IMR-90 (cell line): ENCODE results near the gene EPS15. TPM values are rescaled to one million over a fixed set of nuclear protein-coding genes. Genes with fewer than 3 reads are reported as not detected.
A peak's percentile ranks its signal among the peaks of the same experiment; 100 is the strongest.

Experiments used
- ATAC-seq: fragments of 200-7000 bp; cut with Tn5 transposase; 2 replicates; pipeline ENCODE4 v1.9.1; 2020; ENCODE audit warnings: low read depth, mild to moderate bottlenecking, moderate library complexity
- BruUV-seq: library from RNA; stranded (reverse); fragments of 400-500 nt; replicated peaks from 2 replicates; lab custom pipeline; 2021; lab: Mats Ljungman, UMichigan
- CTCF ChIA-PET: fragments of 300-600 bp; formaldehyde crosslinking; extraction: SDS; loops from one replicate; lab custom pipeline; 2021; ENCODE audit warnings: antibody characterized with exemption; lab: Yijun Ruan, JAX
- POLR2A ChIA-PET: fragments of 300-600 bp; sonication (Branson Sonifier 250); formaldehyde crosslinking; loops from one replicate; lab custom pipeline; 2022; ENCODE audit warnings: antibody characterized with exemption; ENCODE audit not compliant: unreplicated experiment; lab: Charles Lee
- DNase-seq: peaks from one replicate; pipeline ENCODE4 v3.0.0; 2013
- H2AFZ ChIP-seq: replicated peaks from 2 replicates; pipeline ENCODE3; 2013; ENCODE audit warnings: low read length, mild to moderate bottlenecking; ENCODE audit not compliant: poor library complexity
- H2AK5ac ChIP-seq: 2 replicates; pipeline ENCODE4 v1.6.1; 2013; ENCODE audit warnings: low read depth, low read length, inconsistent platforms
- H2AK9ac ChIP-seq: replicated peaks from 2 replicates; pipeline ENCODE3; 2013; ENCODE audit warnings: mild to moderate bottlenecking, low read depth, low read length, moderate library complexity; ENCODE audit not compliant: poor library complexity
- H2BK120ac ChIP-seq: 2 replicates; pipeline ENCODE4 v1.6.1; 2013; ENCODE audit warnings: low read depth, low read length, inconsistent platforms
- H2BK15ac ChIP-seq: 3 replicates; pipeline ENCODE4 v1.6.1; 2013; ENCODE audit warnings: low read depth, low read length, inconsistent platforms
- H2BK20ac ChIP-seq: 2 replicates; pipeline ENCODE4 v1.6.1; 2013; ENCODE audit warnings: low read depth, mild to moderate bottlenecking, inconsistent platforms, low read length, moderate library complexity
- H2BK5ac ChIP-seq: 2 replicates; pipeline ENCODE4 v1.6.1; 2013; ENCODE audit warnings: mild to moderate bottlenecking, low read depth, low read length, inconsistent platforms; ENCODE audit not compliant: poor library complexity, severe bottlenecking
- H3K14ac ChIP-seq: replicated peaks from 2 replicates; pipeline ENCODE4 v1.6.1; 2013; ENCODE audit warnings: low read depth, low read length, inconsistent platforms
- H3K18ac ChIP-seq: 2 replicates; pipeline ENCODE4 v1.6.1; 2013; ENCODE audit warnings: low read depth, low read length, control low read depth
- H3K23ac ChIP-seq: 2 replicates; pipeline ENCODE4 v1.6.1; 2013; ENCODE audit warnings: low read depth, low read length, inconsistent platforms
- H3K27ac ChIP-seq: 2 replicates; pipeline ENCODE4 v1.5.1; 2013; ENCODE audit warnings: mild to moderate bottlenecking, control low read depth, low read length; ENCODE audit not compliant: insufficient read depth
- H3K27me3 ChIP-seq: 2 replicates; pipeline ENCODE4 v1.6.1; 2013; ENCODE audit warnings: low read length; ENCODE audit not compliant: control insufficient read depth, insufficient read depth
- H3K36me3 ChIP-seq: 2 replicates; pipeline ENCODE4 v1.6.1; 2013; ENCODE audit warnings: low read length, mixed read lengths; ENCODE audit not compliant: control insufficient read depth, insufficient read depth
- H3K4ac ChIP-seq: 2 replicates; pipeline ENCODE4 v1.6.1; 2013; ENCODE audit warnings: low read depth, low read length, inconsistent platforms
- H3K4me1 ChIP-seq: 2 replicates; pipeline ENCODE4 v1.6.1; 2013; ENCODE audit warnings: low read length, mixed read lengths; ENCODE audit not compliant: control insufficient read depth, insufficient read depth
- H3K4me2 ChIP-seq: 2 replicates; pipeline ENCODE4 v1.6.1; 2013; ENCODE audit warnings: low read depth, mild to moderate bottlenecking, control low read depth, low read length, moderate library complexity
- H3K4me3 ChIP-seq: 2 replicates; pipeline ENCODE4 v1.5.1; 2013; ENCODE audit warnings: low read depth, mild to moderate bottlenecking, control low read depth, low read length, moderate library complexity; ENCODE audit not compliant: insufficient read depth
- H3K56ac ChIP-seq: 2 replicates; pipeline ENCODE4 v1.6.1; 2013; ENCODE audit warnings: low read length, inconsistent platforms; ENCODE audit not compliant: insufficient read depth; ENCODE audit errors: extremely low read depth
- H3K79me1 ChIP-seq, 2 experiments: 2 replicates each; pipeline ENCODE4 v1.6.1; 2013; ENCODE audit warnings: low read length in 2 of 2, inconsistent platforms in 1 of 2, low read depth in 1 of 2
- H3K9ac ChIP-seq: 2 replicates; pipeline ENCODE4 v1.6.1; 2013; ENCODE audit warnings: low read depth, low read length, control low read depth
- H3K9me1 ChIP-seq: 2 replicates; pipeline ENCODE4 v1.6.1; 2013; ENCODE audit warnings: low read length, inconsistent platforms; ENCODE audit not compliant: insufficient read depth
- H3K9me3 ChIP-seq: 2 replicates; pipeline ENCODE4 v1.6.1; 2013; ENCODE audit warnings: low read length; ENCODE audit not compliant: control insufficient read depth, insufficient read depth
- H4K20me1 ChIP-seq: 2 replicates; pipeline ENCODE4 v1.6.1; 2013; ENCODE audit warnings: low read length, inconsistent platforms; ENCODE audit not compliant: insufficient read depth
- H4K5ac ChIP-seq: 2 replicates; pipeline ENCODE4 v1.6.1; 2013; ENCODE audit warnings: mild to moderate bottlenecking, low read depth, low read length, control low read depth
- H4K8ac ChIP-seq, 2 experiments: 2 replicates each; pipeline ENCODE4 v1.6.1; 2013; ENCODE audit warnings: low read depth in 2 of 2, low read length in 2 of 2, control low read depth in 1 of 2, inconsistent platforms in 1 of 2
- H4K91ac ChIP-seq: 2 replicates; pipeline ENCODE4 v1.6.1; 2013; ENCODE audit warnings: low read depth, low read length, inconsistent platforms; ENCODE audit not compliant: insufficient read depth
- CEBPB ChIP-seq: IDR thresholded peaks from 2 replicates; pipeline ENCODE4 v1.6.1; 2012; ENCODE audit warnings: low read depth, low read length, improper control_type of control experiment
- CHD1 ChIP-seq: IDR thresholded peaks from 2 replicates; pipeline ENCODE4 v1.6.1; 2012; ENCODE audit warnings: low read depth, low read length, improper control_type of control experiment
- CTCF ChIP-seq: conservative IDR thresholded peaks from 2 replicates; pipeline ENCODE4 v1.5.1; 2012; ENCODE audit warnings: mild to moderate bottlenecking, low read depth, low read length, improper control_type of control experiment
- ELK1 ChIP-seq: fragments of 150-350 bp; IDR thresholded peaks from 2 replicates; pipeline ENCODE4 v1.6.1; 2016; ENCODE audit warnings: low read depth, mild to moderate bottlenecking, low read length, moderate library complexity, borderline replicate concordance
- MAFK ChIP-seq: IDR thresholded peaks from 2 replicates; pipeline ENCODE4 v1.6.1; 2012; ENCODE audit warnings: low read depth, low read length, improper control_type of control experiment
- MAZ ChIP-seq: IDR thresholded peaks from 2 replicates; pipeline ENCODE4 v1.6.1; 2012; ENCODE audit warnings: low read depth, mild to moderate bottlenecking, low read length, improper control_type of control experiment, moderate library complexity, borderline replicate concordance
- MXI1 ChIP-seq: IDR thresholded peaks from 2 replicates; pipeline ENCODE4 v1.6.1; 2012; ENCODE audit warnings: low read depth, mild to moderate bottlenecking, low read length, moderate library complexity, borderline replicate concordance
- NFE2L2 ChIP-seq: fragments of 150-350 bp; IDR thresholded peaks from 2 replicates; pipeline ENCODE4 v1.6.1; 2016; ENCODE audit warnings: low read depth, mild to moderate bottlenecking, low read length
- RAD21 ChIP-seq: IDR thresholded peaks from 2 replicates; pipeline ENCODE4 v1.6.1; 2012; ENCODE audit warnings: low read length, improper control_type of control experiment
- RCOR1 ChIP-seq: IDR thresholded peaks from 2 replicates; pipeline ENCODE4 v1.6.1; 2012; ENCODE audit warnings: mild to moderate bottlenecking, low read length, improper control_type of control experiment; ENCODE audit not compliant: insufficient replicate concordance
- SMC3 ChIP-seq: fragments of 150-350 bp; IDR thresholded peaks from 2 replicates; pipeline ENCODE4 v1.6.1; 2016; ENCODE audit warnings: low read depth, mild to moderate bottlenecking, antibody characterized with exemption, low read length, moderate library complexity
- USF2 ChIP-seq: fragments of 150-350 bp; IDR thresholded peaks from 2 replicates; pipeline ENCODE4 v1.6.1; 2017; ENCODE audit warnings: mild to moderate bottlenecking, antibody characterized with exemption, low read length, low read depth
- WGBS, 2 experiments: methylation state at CpG; one replicate each; pipeline versions ENCODE4 v1.1.5 to v1.1.7; 2013; ENCODE audit warnings: missing lambda C conversion rate in 2 of 2; ENCODE audit not compliant: insufficient read length in 1 of 2; ENCODE audit errors: extremely low coverage in 2 of 2; 5-methylcytosine and 5-hydroxymethylcytosine counted together
- dilution Hi-C: fragments of 300-500 bp; cut with HindIII; formaldehyde crosslinking; loops from one replicate; pipeline ENCODE4 v1.14.3; 2018; ENCODE audit warnings: low sequenced_read_pairs; ENCODE audit not compliant: unreplicated experiment
- in situ Hi-C: fragments of 300-500 bp; cut with MboI; formaldehyde crosslinking; loops from 3 replicates; pipeline ENCODE4 v1.14.3; 2019; ENCODE audit warnings: low sequenced_read_pairs, inconsistent platforms, mixed read lengths
- intact Hi-C: fragments of 100-400 bp; cut with micrococcal nuclease; formaldehyde crosslinking; loops from 2 replicates; pipeline ENCODE4 v1.10.0; 2022
- polyA plus RNA-seq, 3 experiments: library from polyadenylated mRNA; depleted of rRNA; stranded (reverse); fragments of >200 nt; gene quantifications; 2 replicates each; pipeline ENCODE4 v1.2.3, GENCODE V29; 2012; ENCODE audit warnings: low replicate concordance in 1 of 3
- total RNA-seq: library from RNA; depleted of rRNA; stranded (reverse); fragments of >200 nt; gene quantifications from 2 replicates; pipeline ENCODE4 v1.2.3, GENCODE V29; 2012

The EPS15 gene
- total and polyA plus RNA-seq, 2 of the 4 experiments (the other 2 are of a cell fraction): 17.6 to 38.0 TPM

GRCh38 chr1:51316113-51316845 lies 202.8 kb downstream of the EPS15 start:
- Histone ChIP-seq H2BK5ac (no peak overlapping the region), H3K23ac (no peak overlapping the region), H4K5ac (no peak overlapping the region), H3K27me3 (no peaks in the 10 kb centered on the region), H2AFZ (no peak overlapping the region), H3K36me3 (no peaks in the 10 kb centered on the region), H3K9me1 (peaks cover 16% of the 10 kb centered on the region), H3K56ac (no peak overlapping the region), H4K8ac (no peak overlapping the region), H4K91ac (no peak overlapping the region), H4K20me1 (no peaks in the 10 kb centered on the region), H3K4ac (no peak overlapping the region), H2AK9ac (no peak overlapping the region), H3K18ac (no peak overlapping the region), H3K14ac (no peak overlapping the region), H2AK5ac (0 out of 2 replicates have a peak overlapping the region, but pooled peaks have one; percentile 39), H3K4me1 (peaks cover 8% of the 10 kb centered on the region), H2BK15ac (no peak overlapping the region), H3K4me3 (no peak overlapping the region), H2BK120ac (no peak overlapping the region), H3K9ac (no peak overlapping the region), H3K4me2 (no peak overlapping the region), H3K79me1 (no peaks in the 10 kb centered on the region), H2BK20ac (no peak overlapping the region), H3K27ac (no peak overlapping the region), H3K9me3 (no peaks in the 10 kb centered on the region)
- WGBS, 2 experiments: 87% methylated on average over 7 of the region's 9 CpGs; no CpG with 5 or more reads in 1 of the 2 experiments
- ChIA-PET CTCF (no interaction called here), POLR2A (no interaction called here)
- DNase-seq: no peak
- intact Hi-C loops (no loop called here), dilution Hi-C loops (no loop called here), in situ Hi-C loops (no loop called here)
- no peak for ATAC-seq
- no TSS peak for BruUV-seq
- TF ChIP-seq USF2: no peak
- no peak for TF ChIP-seq ELK1
- no peak for TF ChIP-seq CHD1
- no peak for TF ChIP-seq CEBPB
- no peak for TF ChIP-seq SMC3
- no peak for TF ChIP-seq RCOR1
- no peak for TF ChIP-seq MAFK
- TF ChIP-seq RAD21: no peak
- TF ChIP-seq CTCF: no peak
- TF ChIP-seq MXI1: no peak
- TF ChIP-seq MAZ: no peak
- TF ChIP-seq NFE2L2: no peak
